Endothelial cell (in vitro differentiated cells): Measurements from ENCODE around the gene LRIG3. TPM values are rescaled to one million over a fixed set of nuclear protein-coding genes. Genes with fewer than 3 reads are reported as not detected.
A peak's percentile ranks its signal among the peaks of the same experiment; 100 is the strongest.

ENCODE experiments used
- DNase-seq: peaks from one replicate; pipeline ENCODE4 v3.0.0; 2021; ENCODE audit warnings: low spot score
- H3K27ac Mint-ChIP-seq: one replicate; pipeline ENCODE4 v1.8.0; 2021; ENCODE audit warnings: mixed read lengths, inconsistent platforms; ENCODE audit not compliant: unreplicated experiment
- H3K27me3 Mint-ChIP-seq: one replicate; pipeline ENCODE4 v1.8.0; 2021; ENCODE audit warnings: mild to moderate bottlenecking, moderate library complexity, mixed read lengths, inconsistent platforms; ENCODE audit not compliant: unreplicated experiment
- H3K36me3 Mint-ChIP-seq: one replicate; pipeline ENCODE4 v1.8.0; 2021; ENCODE audit warnings: mild to moderate bottlenecking, low read depth, mixed read lengths, inconsistent platforms; ENCODE audit not compliant: unreplicated experiment
- H3K4me1 Mint-ChIP-seq: one replicate; pipeline ENCODE4 v1.8.0; 2021; ENCODE audit warnings: mild to moderate bottlenecking, mixed read lengths, inconsistent platforms; ENCODE audit not compliant: unreplicated experiment
- H3K4me3 Mint-ChIP-seq: one replicate; pipeline ENCODE4 v1.8.0; 2021; ENCODE audit warnings: mild to moderate bottlenecking, mixed read lengths, inconsistent platforms; ENCODE audit not compliant: unreplicated experiment
- H3K9me3 Mint-ChIP-seq: one replicate; pipeline ENCODE4 v1.8.0; 2021; ENCODE audit warnings: mixed read lengths, inconsistent platforms; ENCODE audit not compliant: unreplicated experiment
- CTCF ChIP-seq: fragments of 200-600 bp; sonication (generic); IDR thresholded peaks from one replicate; pipeline ENCODE4 v1.5.0; 2021; ENCODE audit warnings: antibody characterized with exemption; ENCODE audit not compliant: unreplicated experiment
- total RNA-seq: library from RNA; stranded (reverse); fragmentation: NEBNext Ultra II Directional; extraction: Animal tissue kit (Norgen Biotek cat#: 25700); gene quantifications from one replicate; pipeline ENCODE4 v1.2.1, GENCODE V29; 2021; ENCODE audit not compliant: unreplicated experiment

LRIG3 gene
- total RNA-seq, 1 donor from 2014 or later: 103 TPM

- Mint-ChIP-seq H3K27me3 (peaks cover 2% of the 10 kb centered on the region), H3K27ac (no peak overlapping the region), H3K9me3 (no peaks in the 10 kb centered on the region), H3K4me3 (no peak overlapping the region), H3K36me3 (peaks cover 27% of the 10 kb centered on the region), H3K4me1 (peaks cover 12% of the 10 kb centered on the region)
- TF ChIP-seq CTCF: no peak
- DNase-seq: no peak
Observed at GRCh38 chr12:58897969-58898368, 22.3 kb downstream of the LRIG3 start.

- peaks cover 2% of the 10 kb centered on the region for H3K27me3 Mint-ChIP-seq
- H3K27ac Mint-ChIP-seq: no peak overlapping the region
- TF ChIP-seq CTCF: no peak
- H3K4me3 Mint-ChIP-seq: no peak overlapping the region
- no peaks in the 10 kb centered on the region for H3K9me3 Mint-ChIP-seq
- H3K36me3 Mint-ChIP-seq: peaks cover 37% of the 10 kb centered on the region
- peaks cover 12% of the 10 kb centered on the region for H3K4me1 Mint-ChIP-seq
- no peak for DNase-seq
Observed at GRCh38 chr12:58896278-58896677, 24.0 kb downstream of the LRIG3 start.

- no peak for DNase-seq
- no peak overlapping the region for H3K27ac Mint-ChIP-seq
- TF ChIP-seq CTCF: no peak
- peaks cover 2% of the 10 kb centered on the region for H3K27me3 Mint-ChIP-seq
- peaks cover 35% of the 10 kb centered on the region for H3K36me3 Mint-ChIP-seq
- H3K9me3 Mint-ChIP-seq: no peaks in the 10 kb centered on the region
- peak overlapping the region; percentile 17 for H3K4me3 Mint-ChIP-seq
- peaks cover 12% of the 10 kb centered on the region for H3K4me1 Mint-ChIP-seq
Observed at GRCh38 chr12:58895053-58895452, 25.3 kb downstream of the LRIG3 start.

GRCh38 chr12:58894040-58894439, 26.3 kb downstream of the LRIG3 start:
- Mint-ChIP-seq H3K4me1 (peaks cover 12% of the 10 kb centered on the region), H3K4me3 (no peak overlapping the region), H3K27me3 (peaks cover 2% of the 10 kb centered on the region), H3K36me3 (peaks cover 40% of the 10 kb centered on the region), H3K27ac (no peak overlapping the region), H3K9me3 (no peaks in the 10 kb centered on the region)
- no peak for DNase-seq
- TF ChIP-seq CTCF: no peak

- no peaks in the 10 kb centered on the region for H3K9me3 Mint-ChIP-seq
- peaks cover 2% of the 10 kb centered on the region for H3K27me3 Mint-ChIP-seq
- H3K4me3 Mint-ChIP-seq: no peak overlapping the region
- peaks cover 12% of the 10 kb centered on the region for H3K4me1 Mint-ChIP-seq
- no peak for TF ChIP-seq CTCF
- DNase-seq: no peak
- H3K27ac Mint-ChIP-seq: no peak overlapping the region
- H3K36me3 Mint-ChIP-seq: peaks cover 41% of the 10 kb centered on the region
Observed at GRCh38 chr12:58893495-58893894, 26.8 kb downstream of the LRIG3 start.
